ENCODE data around the gene CYP2A13.
"Not testable (repeated sequence)": the region's sequence is repeated elsewhere in the genome, so short reads cannot be mapped to it uniquely, and the experiment has no call there.

The CYP2A13 gene

DNA sequence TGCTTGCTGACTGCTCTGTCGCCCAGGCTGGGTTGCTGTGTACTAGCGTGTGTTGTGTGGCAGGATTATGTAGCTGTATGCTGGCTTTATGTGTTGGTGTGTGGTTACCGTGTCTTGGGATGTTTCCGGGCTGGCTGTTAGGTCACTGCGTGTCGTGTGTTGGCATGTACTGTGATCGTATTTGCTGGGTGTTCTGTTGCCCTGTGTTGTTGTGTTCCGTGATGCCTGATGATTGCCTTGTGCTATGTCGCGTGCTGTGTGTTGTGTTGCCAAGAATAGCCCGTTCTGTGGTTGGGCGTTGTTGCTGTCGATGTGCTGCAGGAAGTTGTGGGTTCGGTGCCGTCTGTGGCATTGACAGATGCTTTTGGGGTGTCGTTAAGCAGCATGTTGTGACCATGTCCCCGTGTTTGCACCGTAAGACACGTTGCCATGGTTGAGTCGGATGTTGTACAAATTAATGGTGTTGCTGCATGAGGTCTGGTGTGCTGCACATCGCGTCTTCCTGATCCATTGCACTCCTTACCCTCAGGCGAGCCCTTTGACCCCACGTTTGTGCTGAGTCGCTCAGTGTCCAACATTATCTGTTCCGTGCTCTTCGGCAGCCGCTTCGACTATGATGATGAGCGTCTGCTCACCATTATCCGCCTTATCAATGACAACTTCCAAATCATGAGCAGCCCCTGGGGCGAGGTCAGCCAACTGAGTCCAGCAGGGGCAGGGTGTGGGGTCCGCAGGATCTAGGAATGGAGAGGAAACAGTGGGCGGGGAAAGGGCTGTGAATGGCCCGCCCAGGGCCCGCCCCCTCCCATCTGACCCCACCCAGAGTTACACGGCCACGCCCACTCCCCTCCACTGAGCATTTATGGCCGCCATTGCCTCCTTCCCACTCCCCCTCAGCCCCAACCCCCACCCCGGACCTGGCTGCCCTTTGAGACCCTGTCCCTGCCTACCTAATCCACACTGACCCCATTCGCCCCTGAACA lies 33.0 kb downstream of the CYP2A13 start:
- DNase-seq (ENCODE audit: low spot score): not testable (repeated sequence)

DNA sequence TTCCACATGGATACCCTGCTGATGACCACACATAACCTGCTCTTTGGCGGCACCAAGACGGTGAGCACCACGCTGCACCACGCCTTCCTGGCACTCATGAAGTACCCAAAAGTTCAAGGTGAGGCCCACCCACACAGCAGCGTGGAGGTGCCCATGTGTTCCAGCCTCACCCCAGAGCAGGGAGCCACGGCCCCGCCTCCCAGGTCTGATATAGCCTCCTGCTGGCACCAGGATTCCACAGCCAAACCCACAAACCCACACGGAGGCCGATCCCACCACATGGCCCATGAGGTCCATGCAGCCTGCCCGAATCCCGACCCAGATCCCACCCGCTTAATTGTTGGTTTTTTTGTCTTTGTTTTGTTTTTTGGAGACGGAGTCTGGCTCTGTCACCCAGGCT lies 34.6 kb downstream of the CYP2A13 start:
- not testable (repeated sequence) for DNase-seq (ENCODE audit: low spot score)

DNA sequence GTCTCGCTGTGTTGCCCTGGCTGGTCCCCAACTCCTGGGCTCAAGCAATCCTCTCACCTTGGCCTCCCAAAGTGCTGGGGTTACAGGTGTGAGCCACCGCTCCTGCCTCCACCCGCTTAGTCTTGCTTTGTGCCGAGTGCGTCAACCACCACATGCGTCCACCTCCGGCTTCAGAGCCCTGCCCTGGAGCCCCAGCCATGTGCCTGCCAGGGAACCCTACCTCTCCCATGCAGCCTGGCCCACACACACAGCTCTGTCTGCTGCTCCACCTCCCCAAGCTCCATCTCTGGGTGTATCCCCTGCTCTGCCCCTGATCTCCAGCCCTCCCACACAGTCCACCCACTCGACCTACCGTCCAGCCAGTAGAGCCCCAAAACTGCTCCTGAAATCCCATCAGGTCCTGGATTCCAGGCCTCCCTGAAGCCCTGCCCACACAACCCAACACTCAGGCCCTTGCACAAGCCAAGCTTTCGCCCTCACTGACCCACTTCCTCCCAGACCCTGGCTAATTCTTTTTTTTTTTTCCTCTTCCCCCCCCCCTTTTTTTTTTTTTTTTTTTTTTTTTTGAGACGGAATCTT lies 35.6 kb downstream of the CYP2A13 start:
- no peak for DNase-seq (ENCODE audit: low spot score)

DNA sequence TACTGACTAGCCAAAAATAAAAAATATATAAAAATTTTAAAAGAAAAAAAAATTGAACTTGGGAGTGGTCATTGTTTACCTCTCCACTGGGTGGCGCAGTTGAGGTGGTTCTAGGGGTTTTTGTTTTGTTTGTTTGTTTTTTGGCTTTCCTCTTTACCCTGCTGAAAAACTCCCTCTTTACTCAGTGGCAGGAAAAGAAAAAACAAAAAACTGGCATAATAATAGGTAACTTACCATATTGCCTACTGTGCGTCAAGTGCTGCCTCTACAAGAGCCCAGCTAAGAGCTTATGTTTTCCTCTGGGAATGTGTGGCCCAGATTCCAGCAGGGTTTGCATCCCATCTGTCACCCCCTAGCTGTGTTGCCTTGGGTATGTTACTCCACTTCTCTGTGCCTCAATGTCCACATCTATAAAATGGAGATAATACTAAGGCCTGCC lies 38.5 kb downstream of the CYP2A13 start:
- DNase-seq (ENCODE audit: low spot score): not testable (repeated sequence)

DNA sequence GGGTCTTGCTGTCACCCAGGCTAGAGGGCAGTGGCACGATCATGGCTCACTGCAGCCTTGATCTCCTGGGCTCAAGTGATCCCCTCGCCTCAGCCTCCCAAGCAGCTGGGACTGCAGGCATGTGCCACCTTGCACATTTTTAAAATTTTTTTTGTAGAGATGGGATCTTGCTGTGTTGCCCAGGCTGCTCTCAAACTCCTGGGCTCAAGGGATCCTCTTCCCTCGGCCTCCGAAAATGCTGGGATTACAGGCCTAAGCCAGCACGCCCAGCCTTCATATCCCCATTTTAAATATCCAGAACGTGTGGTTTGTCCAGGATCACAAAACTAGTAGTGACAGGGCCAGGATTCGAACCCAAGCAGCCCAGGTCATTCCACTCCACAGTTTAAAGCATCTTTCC lies 39.1 kb downstream of the CYP2A13 start:
- DNase-seq (ENCODE audit: low spot score): not testable (repeated sequence)

DNA sequence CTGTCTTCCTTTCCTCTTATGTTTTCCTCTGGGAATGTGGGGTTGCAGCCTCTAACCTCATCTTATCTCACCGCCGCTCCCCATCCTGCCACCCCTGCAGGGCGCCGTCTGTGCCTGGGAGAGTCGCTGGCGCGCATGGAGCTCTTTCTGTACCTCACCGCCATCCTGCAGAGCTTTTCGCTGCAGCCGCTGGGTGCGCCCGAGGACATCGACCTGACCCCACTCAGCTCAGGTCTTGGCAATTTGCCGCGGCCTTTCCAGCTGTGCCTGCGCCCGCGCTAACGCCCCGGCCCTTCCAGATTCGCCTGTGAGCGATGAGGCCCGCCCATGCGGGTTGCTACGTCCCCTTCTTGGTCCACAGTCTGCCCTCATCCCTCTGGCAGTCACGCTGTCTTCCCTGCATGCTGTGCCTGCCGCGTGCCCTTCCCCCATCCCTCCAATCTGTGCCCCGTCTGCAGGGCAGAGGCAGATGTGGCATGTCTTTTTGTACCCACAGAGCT lies 39.6 kb downstream of the CYP2A13 start:
- peak; percentile 50 for DNase-seq (ENCODE audit: low spot score)

DNA sequence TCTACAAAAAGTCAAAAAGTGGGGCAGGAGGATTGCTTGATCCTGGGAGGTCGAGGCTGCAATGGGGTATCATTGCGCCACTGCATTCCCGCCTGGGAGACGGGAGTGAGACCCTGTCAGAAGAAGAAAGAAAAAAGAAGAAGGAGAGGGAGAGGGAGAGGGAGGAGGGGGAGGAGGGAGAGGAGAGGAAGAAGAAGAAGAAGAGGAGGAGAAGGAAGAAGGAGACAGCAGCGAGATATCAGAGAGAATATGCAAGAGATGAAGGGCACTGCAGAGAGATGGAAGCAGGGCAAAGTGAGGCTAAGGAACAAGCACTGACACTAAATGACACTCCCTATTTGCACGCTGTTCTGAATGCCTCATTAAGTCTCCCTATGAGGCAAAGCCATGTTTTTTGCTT lies 40.4 kb downstream of the CYP2A13 start:
- DNase-seq (ENCODE audit: low spot score): no peak

DNA sequence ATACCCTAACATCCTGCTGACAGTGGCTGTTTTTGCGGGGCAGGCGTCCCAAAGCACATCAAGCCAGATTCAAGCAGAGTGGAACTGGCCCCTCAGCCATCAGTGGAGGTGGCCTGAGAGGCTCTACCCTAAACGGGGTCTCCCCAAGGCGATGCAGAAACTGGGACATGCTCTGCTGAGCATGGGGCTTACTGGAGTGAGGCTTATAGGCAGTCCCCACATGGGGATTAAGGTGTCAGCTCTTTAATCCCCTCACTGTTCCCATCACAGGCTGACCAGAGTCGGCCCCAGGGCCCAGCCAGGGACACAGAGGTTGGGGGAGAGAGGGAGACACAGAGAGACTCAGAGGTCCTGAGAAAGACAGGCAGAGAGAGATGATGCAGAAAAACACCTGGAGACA lies 42.9 kb downstream of the CYP2A13 start:
- no peak for DNase-seq (ENCODE audit: low spot score)

DNA sequence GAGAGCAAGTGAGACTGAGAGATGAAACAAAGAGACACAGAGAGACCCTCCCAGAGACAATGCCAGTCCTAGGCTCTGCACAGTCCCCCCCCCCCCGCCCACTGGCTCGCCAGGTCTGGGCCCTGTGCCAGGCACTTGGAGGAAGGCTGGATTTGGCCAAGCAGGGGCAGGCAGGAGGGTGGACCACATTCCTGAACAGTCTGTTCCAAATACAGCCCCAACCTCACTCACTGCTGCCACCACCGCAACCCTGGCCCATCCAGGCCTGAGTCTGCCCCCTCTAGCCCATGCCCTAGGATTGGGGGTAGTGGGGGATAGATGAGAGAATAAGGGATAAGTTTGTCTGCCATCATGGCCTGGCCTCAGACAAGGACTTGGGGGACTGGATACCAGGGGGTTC lies 45.0 kb downstream of the CYP2A13 start:
- no peak for DNase-seq (ENCODE audit: low spot score)

DNA sequence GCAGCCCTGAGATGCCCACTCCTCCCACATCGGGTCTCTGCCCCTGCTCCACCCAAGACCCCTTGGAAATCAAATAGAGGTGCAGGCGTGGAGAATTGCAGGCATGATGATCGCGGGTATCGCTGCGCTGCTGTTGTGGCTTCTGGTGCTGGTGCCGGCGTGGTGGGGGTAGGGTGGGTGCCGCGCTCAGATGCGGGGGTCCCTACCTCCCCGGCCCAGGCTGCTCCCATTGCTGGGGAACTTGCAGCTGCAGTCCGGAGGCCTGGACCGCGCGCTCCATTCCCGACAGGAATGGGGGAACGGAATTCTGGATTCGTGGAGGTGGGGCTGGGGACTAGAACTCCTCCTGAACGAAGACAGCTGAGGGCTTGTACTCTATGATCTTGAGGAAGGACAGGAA lies 46.4 kb downstream of the CYP2A13 start:
- DNase-seq (ENCODE audit: low spot score): no peak

DNA sequence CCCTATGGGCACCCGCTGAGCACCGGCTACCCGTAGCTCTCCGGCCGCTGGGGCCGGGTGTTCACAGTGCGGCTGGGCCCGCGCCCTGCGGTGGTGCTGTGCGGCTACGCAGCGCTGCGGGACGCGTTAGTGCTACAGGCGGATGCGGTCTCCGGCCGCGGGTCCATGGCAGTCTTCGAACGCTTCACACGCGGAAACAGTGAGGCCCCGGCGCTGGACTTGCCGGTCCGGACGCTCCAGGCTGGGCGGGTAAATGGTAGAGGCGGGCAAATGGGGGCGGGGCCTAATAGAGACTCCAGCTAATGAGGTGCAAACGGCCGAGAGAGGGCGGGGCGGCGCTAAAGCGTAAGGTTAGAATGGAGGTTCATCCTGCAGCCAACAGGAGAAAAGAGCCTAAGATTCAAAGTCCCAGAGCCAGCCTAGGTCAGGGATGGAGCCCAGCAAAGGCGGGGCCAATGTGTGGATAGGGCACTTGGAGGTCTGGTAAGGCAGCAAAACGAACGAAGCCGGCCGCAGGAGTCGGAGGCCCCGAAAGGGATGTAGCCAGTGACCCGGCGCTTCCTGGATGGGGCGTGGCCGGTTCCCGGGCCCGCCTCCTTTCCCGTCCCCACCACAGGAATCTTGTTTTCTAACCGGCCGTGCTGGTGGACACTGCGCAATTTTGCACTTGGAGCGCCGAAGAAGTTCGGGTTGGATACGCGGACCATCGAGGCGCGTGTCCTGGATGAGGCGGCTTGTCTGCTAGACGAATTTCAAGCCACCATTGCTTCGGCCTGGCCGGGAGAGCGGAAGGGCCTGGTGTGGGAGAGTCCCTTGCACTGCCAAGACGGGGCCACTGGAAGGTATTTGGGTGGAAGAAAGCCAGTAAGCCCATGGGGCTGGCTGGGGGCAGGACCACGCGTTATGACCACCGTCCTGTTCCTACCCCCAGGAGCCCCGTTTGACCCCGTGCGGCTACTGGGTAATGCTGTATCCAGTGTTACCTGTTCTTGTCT lies 47.4 kb downstream of the CYP2A13 start:
- not testable (repeated sequence) for DNase-seq (ENCODE audit: low spot score)

DNA sequence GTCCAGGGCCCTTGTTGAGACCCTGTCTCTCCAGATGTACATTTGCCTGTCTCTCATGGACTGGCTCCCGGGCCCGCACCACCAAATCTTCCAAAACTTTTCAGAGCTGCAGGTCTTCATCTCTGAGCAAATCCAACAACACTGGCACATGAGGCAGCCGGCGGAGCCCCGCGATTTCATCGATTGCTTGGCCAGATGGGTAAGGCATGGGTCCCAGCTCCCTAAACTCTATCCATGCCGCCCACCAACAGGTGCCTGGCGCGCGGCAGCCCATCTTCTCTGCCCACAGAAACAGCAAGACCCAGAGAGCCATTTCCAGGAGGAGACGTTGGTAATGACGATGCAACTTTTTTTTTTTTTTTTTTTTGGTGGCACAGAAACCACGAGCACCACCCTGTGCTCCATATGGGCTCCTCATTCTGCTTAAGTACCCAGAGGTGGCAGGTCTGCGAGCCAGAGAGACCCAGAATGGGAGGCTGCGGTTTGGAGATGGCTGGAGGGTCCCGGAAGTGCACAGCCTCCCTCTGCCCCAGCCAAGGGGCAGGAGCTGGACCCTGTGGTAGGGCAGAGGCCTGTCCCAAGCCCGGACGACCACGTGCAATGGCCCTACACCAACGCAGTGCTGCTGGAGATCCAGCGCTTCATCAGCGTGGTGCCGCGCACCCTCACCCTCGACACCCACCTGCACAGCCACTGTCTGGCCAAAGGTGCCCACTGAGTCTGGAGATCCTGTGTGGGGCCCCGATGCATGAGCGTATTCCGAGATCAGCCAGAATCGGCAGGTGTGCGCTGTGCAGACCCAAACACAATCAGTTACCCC lies 48.6 kb downstream of the CYP2A13 start:
- no peak for DNase-seq (ENCODE audit: low spot score)

DNA sequence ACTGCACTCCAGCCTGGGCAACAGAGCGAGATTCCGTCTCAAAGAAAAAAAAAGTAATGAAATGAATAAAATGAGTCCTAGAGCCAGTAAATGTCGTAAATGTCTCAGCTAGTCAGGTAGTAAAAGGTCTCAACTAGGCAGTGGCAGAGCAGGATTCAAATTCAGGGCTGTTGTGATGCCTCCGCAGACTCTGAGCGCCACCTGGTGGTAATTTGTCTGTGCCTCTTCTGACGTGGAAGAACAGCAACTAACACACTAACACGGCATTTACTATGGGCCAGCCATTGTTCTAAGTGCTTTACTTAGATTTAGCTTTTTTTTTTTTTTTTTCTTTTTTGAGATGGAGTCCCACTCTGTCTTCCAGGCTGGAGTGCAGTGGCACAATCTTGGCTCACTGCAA lies 56.2 kb downstream of the CYP2A13 start:
- DNase-seq (ENCODE audit: low spot score): peak; percentile 71
